H1 (cell line): ENCODE results near the gene GAK. TPM values are rescaled to one million over a fixed set of nuclear protein-coding genes. Genes with fewer than 3 reads are reported as not detected.

ENCODE experiments used
- CTCF ChIA-PET: fragments of 300-600 bp; sonication (Branson Sonifier 250); formaldehyde crosslinking; loops from one replicate; lab custom pipeline; 2021; ENCODE audit not compliant: partially characterized antibody; lab: Charles Lee
- POLR2A ChIA-PET: fragments of 300-600 bp; sonication (Branson Sonifier 250); formaldehyde crosslinking; loops from one replicate; lab custom pipeline; 2021; ENCODE audit warnings: inconsistent platforms; ENCODE audit not compliant: partially characterized antibody; lab: Charles Lee
- DNase-seq, 2 experiments: peaks; one replicate each; pipeline versions ENCODE4 v3.0.0 to v3.0.0-alpha.2; 2010 to 2022; ENCODE audit warnings: low spot score in 2 of 2, low read depth in 1 of 2, mixed read lengths in 1 of 2
- FAIRE-seq: peaks from 2 replicates; lab custom pipeline; 2011; peaks lifted over from hg19 to GRCh38; lab: Jason Lieb, UNC
- H2AFZ ChIP-seq: 2 replicates; pipeline ENCODE4 v1.8.1; 2012; ENCODE audit warnings: low read length, inconsistent platforms
- H2AK5ac ChIP-seq: 2 replicates; pipeline ENCODE4 v1.6.1; 2013; ENCODE audit warnings: low read depth, low read length
- H2BK120ac ChIP-seq: replicated peaks from 2 replicates; pipeline ENCODE3; 2013; ENCODE audit warnings: low read depth, low read length, inconsistent platforms
- H2BK12ac ChIP-seq: 2 replicates; pipeline ENCODE4 v1.6.1; 2013; ENCODE audit warnings: low read depth, low read length
- H2BK15ac ChIP-seq: 2 replicates; pipeline ENCODE4 v1.6.1; 2013; ENCODE audit warnings: low read length
- H2BK20ac ChIP-seq: 2 replicates; pipeline ENCODE4 v1.6.1; 2013; ENCODE audit warnings: low read length
- H2BK5ac ChIP-seq: 2 replicates; pipeline ENCODE4 v1.6.1; 2013; ENCODE audit warnings: low read depth, low read length
- H3K14ac ChIP-seq: 2 replicates; pipeline ENCODE4 v1.6.1; 2013; ENCODE audit warnings: inconsistent platforms; ENCODE audit not compliant: insufficient read length
- H3K18ac ChIP-seq: 2 replicates; pipeline ENCODE4 v1.6.1; 2013; ENCODE audit warnings: low read length; ENCODE audit errors: extremely low read depth
- H3K23ac ChIP-seq: 2 replicates; pipeline ENCODE4 v1.6.1; 2013; ENCODE audit warnings: inconsistent platforms; ENCODE audit not compliant: insufficient read length
- H3K23me2 ChIP-seq: 2 replicates; pipeline ENCODE4 v1.6.1; 2013; ENCODE audit warnings: low read depth, low read length
- H3K27ac ChIP-seq: 2 replicates; pipeline ENCODE4 v1.6.1; 2011; ENCODE audit warnings: low read depth, low read length, inconsistent platforms
- H3K27me3 ChIP-seq, 4 experiments: replicated peaks in 1 of 4; 1 replicate in 1 of 4; 2 replicates in 3 of 4; pipeline versions ENCODE4 v1.6.1 to v1.8.1; 2011 to 2013; ENCODE audit warnings: low read length in 3 of 4, mild to moderate bottlenecking in 3 of 4, inconsistent platforms in 2 of 4, mixed read lengths in 2 of 4, moderate library complexity in 1 of 4; ENCODE audit not compliant: control insufficient read depth in 3 of 4, insufficient read depth in 3 of 4; ENCODE audit errors: extremely low read depth in 1 of 4
- H3K36me3 ChIP-seq, 4 experiments: 2 replicates each; pipeline versions ENCODE4 v1.6.1 to v1.8.1; 2011 to 2013; ENCODE audit warnings: mild to moderate bottlenecking in 4 of 4, low read length in 3 of 4, moderate library complexity in 2 of 4, control low read depth in 1 of 4, inconsistent platforms in 1 of 4; ENCODE audit not compliant: insufficient read depth in 4 of 4, control insufficient read depth in 2 of 4
- H3K4ac ChIP-seq: replicated peaks from 2 replicates; pipeline ENCODE3; 2013; ENCODE audit warnings: low read length, low read depth, mixed read lengths, inconsistent platforms; ENCODE audit not compliant: insufficient read length
- H3K4me1 ChIP-seq, 4 experiments: replicated peaks in 1 of 4; 1 replicate in 1 of 4; 2 replicates in 3 of 4; pipeline versions ENCODE4 v1.6.1 to v1.8.1; 2011 to 2013; ENCODE audit warnings: low read length in 3 of 4, inconsistent platforms in 2 of 4, mixed read lengths in 1 of 4; ENCODE audit not compliant: insufficient read depth in 4 of 4, control insufficient read depth in 3 of 4
- H3K4me2 ChIP-seq, 2 experiments: 2 replicates each; pipeline versions ENCODE4 v1.6.1 to v1.8.1; 2011 to 2013; ENCODE audit warnings: low read depth in 2 of 2, low read length in 2 of 2, control low read depth in 1 of 2, inconsistent platforms in 1 of 2, mild to moderate bottlenecking in 1 of 2; ENCODE audit not compliant: insufficient read depth in 1 of 2
- H3K4me3 ChIP-seq, 4 experiments: fragments of 200-600, 300-600 bp in 1 of 4; sonication (generic), shearing (Covaris generic), sonication (Bioruptor Twin) in 1 of 4; 2 replicates each; pipeline versions ENCODE4 v1.5.1 to v1.8.1; 2011 to 2016; ENCODE audit warnings: low read length in 4 of 4, low read depth in 3 of 4, control low read depth in 2 of 4, inconsistent platforms in 2 of 4, mild to moderate bottlenecking in 2 of 4, mixed read lengths in 1 of 4, moderate library complexity in 1 of 4; ENCODE audit not compliant: insufficient read depth in 2 of 4; ENCODE audit errors: extremely low read depth in 1 of 4
- H3K56ac ChIP-seq: replicated peaks from 2 replicates; pipeline ENCODE3; 2013; ENCODE audit warnings: low read depth, mild to moderate bottlenecking, mixed read lengths, low read length, inconsistent platforms; ENCODE audit not compliant: insufficient read length
- H3K79me1 ChIP-seq: 2 replicates; pipeline ENCODE4 v1.6.1; 2013; ENCODE audit warnings: low read depth, low read length, control low read depth
- H3K79me2 ChIP-seq, 2 experiments: 2 replicates each; pipeline versions ENCODE4 v1.6.1 to v1.8.1; 2012 to 2013; ENCODE audit warnings: low read length in 2 of 2, mild to moderate bottlenecking in 2 of 2, inconsistent platforms in 1 of 2; ENCODE audit not compliant: insufficient read depth in 2 of 2, control insufficient read depth in 1 of 2
- H3K9ac ChIP-seq, 4 experiments: replicated peaks in 1 of 4; 1 replicate in 1 of 4; 2 replicates in 3 of 4; pipeline versions ENCODE4 v1.6.1 to v1.8.1; 2011 to 2013; ENCODE audit warnings: low read depth in 3 of 4, low read length in 3 of 4, control low read depth in 2 of 4, mild to moderate bottlenecking in 2 of 4, moderate library complexity in 2 of 4, inconsistent platforms in 1 of 4; ENCODE audit errors: extremely low read depth in 1 of 4
- H3K9me3 ChIP-seq, 2 experiments: 2 replicates each; pipeline versions ENCODE4 v1.6.1 to v1.8.1; 2012 to 2013; ENCODE audit warnings: mild to moderate bottlenecking in 2 of 2, moderate library complexity in 2 of 2, control low read depth in 1 of 2, inconsistent platforms in 1 of 2, low read depth in 1 of 2, low read length in 1 of 2, mixed read lengths in 1 of 2; ENCODE audit not compliant: insufficient read depth in 2 of 2
- H4K20me1 ChIP-seq, 2 experiments: replicated peaks in 1 of 2; 2 replicates each; pipeline versions ENCODE3 to v1.8.1; 2011 to 2013; ENCODE audit warnings: inconsistent platforms in 2 of 2, low read length in 2 of 2, mild to moderate bottlenecking in 1 of 2; ENCODE audit not compliant: insufficient read depth in 2 of 2, control insufficient read depth in 1 of 2
- H4K5ac ChIP-seq: 2 replicates; pipeline ENCODE4 v1.6.1; 2013; ENCODE audit warnings: low read length, low read depth, mixed read lengths, inconsistent platforms; ENCODE audit not compliant: insufficient read length
- H4K8ac ChIP-seq: 2 replicates; pipeline ENCODE4 v1.8.0; 2013; ENCODE audit warnings: mild to moderate bottlenecking, moderate library complexity, low read length, inconsistent platforms; ENCODE audit not compliant: insufficient read depth; ENCODE audit errors: extremely low read depth
- H4K91ac ChIP-seq: replicated peaks from 2 replicates; pipeline ENCODE3; 2013; ENCODE audit warnings: low read length, mixed read lengths, inconsistent platforms; ENCODE audit not compliant: insufficient read length
- ASH2L ChIP-seq: fragments of 200-600, 300-600 bp; sonication (generic); IDR thresholded peaks from one replicate; pipeline ENCODE4 v1.7.1; 2017; ENCODE audit warnings: low read length
- BCL11A ChIP-seq, 2 experiments: IDR thresholded peaks; one replicate each; pipeline ENCODE4 v1.6.1; 2011; ENCODE audit warnings: low read depth in 2 of 2, low read length in 2 of 2, mild to moderate bottlenecking in 2 of 2
- BRCA1 ChIP-seq: IDR thresholded peaks from 2 replicates; pipeline ENCODE4 v1.6.1; 2012; ENCODE audit warnings: low read depth, low read length, improper control_type of control experiment
- CREB1 ChIP-seq: IDR thresholded peaks from 2 replicates; pipeline ENCODE4 v1.6.1; 2012; ENCODE audit warnings: inconsistent platforms
- HDAC2 ChIP-seq, 2 experiments: fragments of 300-600 bp in 1 of 2; sonication (generic) in 1 of 2; IDR thresholded peaks; 2 replicates each; pipeline ENCODE4 v1.6.1; 2011 to 2012; ENCODE audit warnings: low read depth in 2 of 2, low read length in 2 of 2, mild to moderate bottlenecking in 2 of 2, moderate library complexity in 2 of 2, borderline replicate concordance in 1 of 2, inconsistent platforms in 1 of 2
- PHF8 ChIP-seq: fragments of 200-600 bp; sonication (generic); conservative IDR thresholded peaks from 2 replicates; pipeline ENCODE4 v1.7.1; 2012; ENCODE audit warnings: low read depth, mild to moderate bottlenecking, inconsistent platforms, low read length, moderate library complexity
- RAD21 ChIP-seq, 2 experiments: IDR thresholded peaks in 1 of 2; conservative IDR thresholded peaks in 1 of 2; 2 replicates each; pipeline ENCODE4 v1.6.1; 2011; ENCODE audit warnings: low read depth in 2 of 2, low read length in 2 of 2, improper control_type of control experiment in 1 of 2, inconsistent platforms in 1 of 2, mild to moderate bottlenecking in 1 of 2, moderate library complexity in 1 of 2
- SIX5 ChIP-seq: IDR thresholded peaks from 2 replicates; pipeline ENCODE4 v1.6.1; 2011; ENCODE audit warnings: mild to moderate bottlenecking, low read depth, low read length
- SP2 ChIP-seq: IDR thresholded peaks from 2 replicates; pipeline ENCODE4 v1.6.1; 2012; ENCODE audit warnings: mild to moderate bottlenecking, low read length, inconsistent platforms
- TAF7 ChIP-seq: optimal IDR thresholded peaks from 2 replicates; pipeline ENCODE3; 2011; ENCODE audit warnings: low read depth, mild to moderate bottlenecking, inconsistent platforms, low read length, moderate library complexity, borderline replicate concordance
- TBP ChIP-seq: IDR thresholded peaks from 2 replicates; pipeline ENCODE4 v1.6.1; 2011; ENCODE audit warnings: low read depth, low read length, improper control_type of control experiment
- WGBS, 2 experiments: shearing (Covaris generic) in 1 of 2; methylation state at CpG; one replicate each; pipeline versions ENCODE4 v1.1.6 to v1.1.7; 2013 to 2015; ENCODE audit warnings: low lambda C conversion rate in 2 of 2, mixed read lengths in 2 of 2, inconsistent platforms in 1 of 2, low coverage in 1 of 2, missing lambda C conversion rate in 1 of 2; ENCODE audit not compliant: insufficient replicate concordance in 2 of 2, insufficient coverage in 1 of 2, insufficient read length in 1 of 2; ENCODE audit errors: extremely low coverage in 1 of 2, missing lambda C conversion rate in 1 of 2; 5-methylcytosine and 5-hydroxymethylcytosine counted together
- polyA plus RNA-seq, 7 experiments: library from polyadenylated mRNA; depleted of rRNA in 3 of 7; stranded (reverse) in 5 of 7; unstranded in 2 of 7; fragments of >200 nt in 5 of 7; fragments of 200-250 nt in 2 of 7; gene quantifications; 1 replicate in 5 of 7; 2 replicates in 1 of 7; 4 replicates in 1 of 7; pipeline versions ENCODE4 v1.2.1 to v1.2.3, GENCODE V29; 2011 to 2013; ENCODE audit warnings: missing spikeins in 2 of 7, mixed read lengths in 2 of 7
- total RNA-seq: library from RNA; stranded (reverse); fragmentation: NEBNext Ultra II Directional; extraction: Animal tissue kit (Norgen Biotek cat#: 25700); gene quantifications from 2 replicates; pipeline ENCODE4 v1.2.1, GENCODE V29; 2021

The GAK gene
- total and polyA plus RNA-seq, 2 of the 8 experiments (the other 6 are each of a cell fraction or from before 2014, with no cell fraction given) = 31.5 to 70.8 TPM

- Histone ChIP-seq H3K79me1 (no peaks in the 10 kb centered on the region; the same call in 1 of the 2 replicates), H3K23me2 (no peaks in the 10 kb centered on the region; the same call in 1 of the 2 replicates), H3K27ac (no peak overlapping the region), H3K27me3 (no peaks in the 10 kb centered on the region), H4K91ac (no peak overlapping the region), H3K9me3 (peaks cover 0 to 6% of the 10 kb centered on the region in 2 experiments; a peak in 1 of 4 replicates), H3K4ac (no peak overlapping the region), H3K9ac (no peak overlapping the region), H3K56ac (no peak overlapping the region), H4K8ac (peak overlapping the region; percentile 25; the same call in 1 of the 2 replicates)
- POLR2A ChIA-PET = interaction anchor here (1.3 to 1.4 kb wide), 2 partner anchors 12 to 29 kb away, joined by 3 to 5 read pairs; no protein-coding TSS in a partner anchor
- DNase-seq = no peak
- no peak for TF ChIP-seq CREB1
- no peak for TF ChIP-seq RAD21 (IDR thresholded peaks at IDR 0.05 in 1 of 2, conservative IDR thresholded peaks at IDR 0.05 in 1 of 2; ENCODE audit: low read depth in 2 of 2, low read length in 2 of 2)
- no peak for TF ChIP-seq ASH2L
- TF ChIP-seq HDAC2 (IDR thresholded peaks at IDR 0.05; ENCODE audit: borderline replicate concordance in 1 of 2, low read depth in 2 of 2, low read length in 2 of 2) = no peak
- no peak for TF ChIP-seq TAF7
- no peak for TF ChIP-seq TBP
- no peak for TF ChIP-seq BRCA1
- no peak for TF ChIP-seq SP2
- TF ChIP-seq PHF8 = no peak
- no peak for TF ChIP-seq SIX5
- no peak for TF ChIP-seq BCL11A (IDR thresholded peaks at IDR 0.05; ENCODE audit: low read depth in 2 of 2, low read length in 2 of 2)
- TF ChIP-seq, all 59 proteins: peak for 0
- Histone ChIP-seq H2BK15ac (no peak overlapping the region), H3K4me2 (no peak overlapping the region), H3K23ac (no peak overlapping the region), H4K20me1 (peaks cover 0 to 19% of the 10 kb centered on the region in 2 experiments), H3K4me1 (no peaks in the 10 kb centered on the region), H3K4me3 (no peak overlapping the region), H4K5ac (no peak overlapping the region), H2BK12ac (no peak overlapping the region), H2AFZ (no peak overlapping the region), H2BK20ac (no peak overlapping the region), H3K79me2 (no peaks in the 10 kb centered on the region), H2BK5ac (no peak overlapping the region), H2BK120ac (no peak overlapping the region), H3K36me3 (peaks cover 0 to 11% (median 6%) of the 10 kb centered on the region in 4 experiments; a peak in 6 of 8 replicates), H3K18ac (no peak overlapping the region), H2AK5ac (no peak overlapping the region), H3K14ac (no peak overlapping the region)
- WGBS, 2 experiments = 95% methylated on average over 10 of the region's 10 CpGs; no CpG with 5 or more reads in 1 of the 2 experiments
- CTCF ChIA-PET = no interaction called here
- no peak for FAIRE-seq
Measured at GRCh38 chr4:885353-885752, 46.8 kb downstream of the GAK start.
